ENCODE data around the gene TRIM33. TPM values are rescaled to one million over a fixed set of nuclear protein-coding genes. Genes with fewer than 3 reads are reported as not detected.

The TRIM33 gene
- polyA plus RNA-seq, 1 donor (not counting 4 experiments of a cell fraction or from before 2014, with no cell fraction given), result 26.4 TPM

GRCh38 chr1:114540272-114540671 lies 29.3 kb upstream of the TRIM33 start:
- FAIRE-seq, result no peak

GRCh38 chr1:114536043-114536442 lies 25.0 kb upstream of the TRIM33 start:
- FAIRE-seq (no peak), DNase-seq (ENCODE audit: low read depth, low spot score) (no peak)
- H3K27ac ChIP-seq (ENCODE audit: control insufficient read depth, insufficient read depth, low read length), result no peak overlapping the region
- no peak overlapping the region for H3K4me3 ChIP-seq (ENCODE audit: control insufficient read depth in 2 of 3, extremely low read depth in 1 of 3, insufficient read depth in 2 of 3, low read depth in 1 of 3, low read length in 3 of 3)
- dilution Hi-C loops (cut with MboI; ENCODE audit: extremely low pct_ligation_motif_present, low sequenced_read_pairs), result no loop called here
- no peaks in the 10 kb centered on the region for H3K9me1 ChIP-seq (ENCODE audit: control insufficient read depth, extremely low read depth, insufficient read depth, low read length)
- H2AFZ ChIP-seq (ENCODE audit: control insufficient read depth, low read length), result no peak overlapping the region
- no peak for TF ChIP-seq CTCF (optimal IDR thresholded peaks at IDR 0.05 in 1 of 3, IDR thresholded peaks at IDR 0.05 in 1 of 3, conservative IDR thresholded peaks at IDR 0.05 in 1 of 3; ENCODE audit: extremely low read depth in 1 of 3, insufficient read depth in 2 of 3, low read length in 3 of 3)
- no peak for TF ChIP-seq EZH2 (IDR thresholded peaks at IDR 0.05; ENCODE audit: low read length)
- H3K4me2 ChIP-seq (ENCODE audit: control insufficient read depth, extremely low read depth, insufficient read depth, low read depth, low read length), result no peak overlapping the region
- H3K27me3 ChIP-seq (ENCODE audit: control insufficient read depth, extremely low read depth, insufficient read depth, low read length), result no peaks in the 10 kb centered on the region
- no peaks in the 10 kb centered on the region for H3K4me1 ChIP-seq (ENCODE audit: control insufficient read depth, extremely low read depth, insufficient read depth, low read length)
- H3K79me2 ChIP-seq (ENCODE audit: control insufficient read depth, insufficient read depth, low read length), result no peaks in the 10 kb centered on the region
- H4K20me1 ChIP-seq (ENCODE audit: control insufficient read depth, extremely low read depth, insufficient read depth, low read length), result no peaks in the 10 kb centered on the region
- no peak overlapping the region for H3K9ac ChIP-seq (ENCODE audit: control insufficient read depth, extremely low read depth, insufficient read depth, low read length)
- no peaks in the 10 kb centered on the region for H3K9me3 ChIP-seq (ENCODE audit: control insufficient read depth, low read depth, low read length)
- no peaks in the 10 kb centered on the region for H3K36me3 ChIP-seq (ENCODE audit: control insufficient read depth in 2 of 2, extremely low read depth in 1 of 2, insufficient read depth in 2 of 2, low read length in 2 of 2)

More at GRCh38 chr1:114540272-114540671, 29.3 kb upstream of the TRIM33 start:
- Histone ChIP-seq H3K79me2 (ENCODE audit: control insufficient read depth, insufficient read depth, low read length) (no peaks in the 10 kb centered on the region), H3K36me3 (ENCODE audit: control insufficient read depth in 2 of 2, extremely low read depth in 1 of 2, insufficient read depth in 2 of 2, low read length in 2 of 2) (no peaks in the 10 kb centered on the region), H3K9me1 (ENCODE audit: control insufficient read depth, extremely low read depth, insufficient read depth, low read length) (no peaks in the 10 kb centered on the region), H3K4me3 (ENCODE audit: control insufficient read depth in 2 of 3, extremely low read depth in 1 of 3, insufficient read depth in 2 of 3, low read depth in 1 of 3, low read length in 3 of 3) (no peak overlapping the region), H3K9ac (ENCODE audit: control insufficient read depth, extremely low read depth, insufficient read depth, low read length) (no peak overlapping the region), H2AFZ (ENCODE audit: control insufficient read depth, low read length) (no peak overlapping the region), H3K9me3 (ENCODE audit: control insufficient read depth, low read depth, low read length) (no peaks in the 10 kb centered on the region), H3K27me3 (ENCODE audit: control insufficient read depth, extremely low read depth, insufficient read depth, low read length) (no peaks in the 10 kb centered on the region), H4K20me1 (ENCODE audit: control insufficient read depth, extremely low read depth, insufficient read depth, low read length) (no peaks in the 10 kb centered on the region), H3K27ac (ENCODE audit: control insufficient read depth, insufficient read depth, low read length) (no peak overlapping the region), H3K4me2 (ENCODE audit: control insufficient read depth, extremely low read depth, insufficient read depth, low read depth, low read length) (no peak overlapping the region), H3K4me1 (ENCODE audit: control insufficient read depth, extremely low read depth, insufficient read depth, low read length) (no peaks in the 10 kb centered on the region)
- dilution Hi-C loops (cut with MboI; ENCODE audit: extremely low pct_ligation_motif_present, low sequenced_read_pairs), result no loop called here
- TF ChIP-seq CTCF (optimal IDR thresholded peaks at IDR 0.05 in 1 of 3, IDR thresholded peaks at IDR 0.05 in 1 of 3, conservative IDR thresholded peaks at IDR 0.05 in 1 of 3; ENCODE audit: extremely low read depth in 1 of 3, insufficient read depth in 2 of 3, low read length in 3 of 3) (no peak), EZH2 (IDR thresholded peaks at IDR 0.05; ENCODE audit: low read length) (no peak)
- no peak for DNase-seq (ENCODE audit: low read depth, low spot score)
